AG04450 (cell line): Measurements from ENCODE around the gene QTRT2. TPM values are rescaled to one million over a fixed set of nuclear protein-coding genes. Genes with fewer than 3 reads are reported as not detected.

ENCODE experiments used
- CTCF ChIA-PET: fragments of 300-600, 350-600 bp; formaldehyde crosslinking; extraction: SDS; loops from one replicate; lab custom pipeline; 2022; ENCODE audit warnings: antibody characterized with exemption, inconsistent platforms; lab: Charles Lee
- POLR2A ChIA-PET: fragments of 350-600 bp; formaldehyde crosslinking; extraction: SDS; loops from one replicate; lab custom pipeline; 2021; ENCODE audit warnings: antibody characterized with exemption, inconsistent platforms; lab: Yijun Ruan, JAX
- DNase-seq: peaks from one replicate; pipeline ENCODE4 v3.0.0-alpha.2; 2011; ENCODE audit warnings: low read depth, low spot score
- H3K27ac ChIP-seq: one replicate; pipeline ENCODE4 v1.5.1; 2012; ENCODE audit warnings: low read depth, low read length, control low read depth
- H3K27me3 ChIP-seq: one replicate; pipeline ENCODE4 v1.6.0; 2012; ENCODE audit warnings: low read length; ENCODE audit not compliant: control insufficient read depth, insufficient read depth
- H3K4me3 ChIP-seq: 2 replicates; pipeline ENCODE4 v1.5.1; 2011; ENCODE audit warnings: mild to moderate bottlenecking, low read depth, low read length, control low read depth
- H3K9me3 ChIP-seq: 2 replicates; pipeline ENCODE4 v1.5.1; 2012; ENCODE audit warnings: low read length; ENCODE audit not compliant: control insufficient read depth, insufficient read depth
- polyA plus RNA-seq: library from polyadenylated mRNA; depleted of rRNA; stranded (reverse); fragments of >200 nt; gene quantifications from 2 replicates; pipeline ENCODE4 v1.2.3, GENCODE V29; 2011
- TF ChIP-seq, protein P1 (sequence below): IDR thresholded peaks from 2 replicates; pipeline ENCODE4 v1.5.1; 2011; ENCODE audit warnings: low read depth, low read length, control low read depth, inconsistent platforms

The QTRT2 gene
- polyA plus RNA-seq, 1 experiment: 10.8 TPM

- no peak for DNase-seq
- Histone ChIP-seq H3K4me3 (no peak overlapping the region), H3K27ac (no peak overlapping the region), H3K9me3 (no peaks in the 10 kb centered on the region), H3K27me3 (no peaks in the 10 kb centered on the region)
- CTCF ChIA-PET: no interaction called here
- POLR2A ChIA-PET: no interaction called here
- TF ChIP-seq, protein P1, sequence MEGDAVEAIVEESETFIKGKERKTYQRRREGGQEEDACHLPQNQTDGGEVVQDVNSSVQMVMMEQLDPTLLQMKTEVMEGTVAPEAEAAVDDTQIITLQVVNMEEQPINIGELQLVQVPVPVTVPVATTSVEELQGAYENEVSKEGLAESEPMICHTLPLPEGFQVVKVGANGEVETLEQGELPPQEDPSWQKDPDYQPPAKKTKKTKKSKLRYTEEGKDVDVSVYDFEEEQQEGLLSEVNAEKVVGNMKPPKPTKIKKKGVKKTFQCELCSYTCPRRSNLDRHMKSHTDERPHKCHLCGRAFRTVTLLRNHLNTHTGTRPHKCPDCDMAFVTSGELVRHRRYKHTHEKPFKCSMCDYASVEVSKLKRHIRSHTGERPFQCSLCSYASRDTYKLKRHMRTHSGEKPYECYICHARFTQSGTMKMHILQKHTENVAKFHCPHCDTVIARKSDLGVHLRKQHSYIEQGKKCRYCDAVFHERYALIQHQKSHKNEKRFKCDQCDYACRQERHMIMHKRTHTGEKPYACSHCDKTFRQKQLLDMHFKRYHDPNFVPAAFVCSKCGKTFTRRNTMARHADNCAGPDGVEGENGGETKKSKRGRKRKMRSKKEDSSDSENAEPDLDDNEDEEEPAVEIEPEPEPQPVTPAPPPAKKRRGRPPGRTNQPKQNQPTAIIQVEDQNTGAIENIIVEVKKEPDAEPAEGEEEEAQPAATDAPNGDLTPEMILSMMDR: no peak
Measured at GRCh38 chr3:114110439-114110838, 53.9 kb downstream of the QTRT2 start.

DNA sequence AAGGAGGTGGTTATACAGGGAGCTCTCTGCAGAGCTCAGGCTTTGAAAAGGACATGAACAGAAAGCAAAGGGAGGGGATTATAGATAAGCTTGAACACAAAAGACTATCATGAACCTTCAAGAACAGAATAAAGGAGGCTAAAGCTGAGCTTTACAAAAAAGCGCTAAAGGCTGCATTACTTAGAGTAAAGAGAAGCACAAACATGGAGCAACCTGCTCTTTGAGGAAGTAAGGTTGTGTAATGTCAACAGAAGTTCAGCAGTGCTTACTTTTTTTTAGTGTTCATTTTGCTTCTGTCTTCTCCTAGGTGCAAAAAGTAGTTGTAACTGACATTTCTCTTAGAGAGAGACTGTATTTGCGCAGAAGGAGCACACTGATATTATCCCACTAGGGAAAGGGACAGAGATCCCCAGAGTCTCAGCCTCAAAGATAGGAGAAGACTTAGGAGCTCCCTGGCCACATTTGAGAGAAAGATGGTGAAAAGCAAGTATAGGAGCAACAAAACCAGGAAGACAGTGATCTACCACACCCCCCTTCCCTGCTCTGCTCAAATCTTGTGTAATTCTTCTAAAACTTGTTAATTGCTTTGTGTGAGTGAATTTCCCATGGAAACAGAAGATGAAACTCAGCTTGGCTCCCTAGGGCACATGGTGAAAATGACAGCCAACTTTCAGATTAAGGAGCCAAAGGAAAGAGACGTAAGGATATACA, 54.7 kb downstream of the QTRT2 start:
- Histone ChIP-seq H3K4me3 (no peak overlapping the region), H3K9me3 (no peaks in the 10 kb centered on the region), H3K27me3 (no peaks in the 10 kb centered on the region), H3K27ac (no peak overlapping the region)
- no peak for DNase-seq
- ChIA-PET CTCF (no interaction called here), POLR2A (no interaction called here)
- TF ChIP-seq, protein P1: no peak

DNA sequence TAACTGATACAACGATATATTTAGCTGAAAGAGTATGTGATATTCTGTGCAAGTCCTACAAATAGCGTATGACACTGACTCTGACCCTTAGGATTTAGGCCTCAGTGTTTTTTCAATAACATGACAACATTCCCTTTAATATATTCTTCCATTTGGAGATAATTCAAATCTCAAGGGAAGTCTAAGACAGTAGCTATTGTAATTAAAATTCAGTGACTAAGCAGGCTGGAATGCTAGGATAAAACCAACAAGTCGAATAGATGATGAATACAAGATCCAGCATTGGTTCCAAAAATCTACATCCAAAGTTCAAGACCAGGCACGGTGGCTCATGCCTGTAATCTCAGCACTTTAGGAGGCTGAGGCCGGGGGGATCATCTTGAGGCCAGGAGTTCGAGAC, 56.2 kb downstream of the QTRT2 start:
- POLR2A ChIA-PET: no interaction called here
- CTCF ChIA-PET: no interaction called here
- DNase-seq: no peak
- no peak overlapping the region for H3K4me3 ChIP-seq
- H3K27ac ChIP-seq: no peak overlapping the region
- no peaks in the 10 kb centered on the region for H3K27me3 ChIP-seq
- TF ChIP-seq, protein P1: no peak
- no peaks in the 10 kb centered on the region for H3K9me3 ChIP-seq

DNA sequence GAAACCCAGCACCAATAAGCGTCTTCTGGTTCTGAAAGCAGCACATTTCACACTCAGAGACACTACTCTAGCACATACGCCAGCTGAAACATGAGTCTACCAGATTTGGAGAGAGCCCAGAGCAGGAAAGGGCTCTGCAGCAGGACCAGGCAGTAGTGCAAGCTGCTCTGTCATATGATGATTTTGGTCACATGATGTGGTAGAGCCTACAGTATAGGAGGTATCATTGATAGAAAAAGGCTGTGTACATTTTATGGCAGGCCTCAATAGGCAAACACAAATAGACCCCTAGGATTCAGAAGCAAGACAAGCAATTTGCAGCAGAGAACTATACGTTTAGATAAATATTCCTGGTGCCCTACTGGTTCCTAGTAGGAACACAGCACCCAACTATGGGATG, 58.2 kb downstream of the QTRT2 start:
- DNase-seq: no peak
- H3K27ac ChIP-seq: no peak overlapping the region
- H3K27me3 ChIP-seq: no peaks in the 10 kb centered on the region
- ChIA-PET POLR2A (no interaction called here), CTCF (interaction anchor here (0.8 kb wide), 1 partner anchor 37 kb away, joined by 3 read pairs; no protein-coding TSS in a partner anchor)
- H3K4me3 ChIP-seq: no peak overlapping the region
- TF ChIP-seq, protein P1: no peak
- H3K9me3 ChIP-seq: no peaks in the 10 kb centered on the region

DNA sequence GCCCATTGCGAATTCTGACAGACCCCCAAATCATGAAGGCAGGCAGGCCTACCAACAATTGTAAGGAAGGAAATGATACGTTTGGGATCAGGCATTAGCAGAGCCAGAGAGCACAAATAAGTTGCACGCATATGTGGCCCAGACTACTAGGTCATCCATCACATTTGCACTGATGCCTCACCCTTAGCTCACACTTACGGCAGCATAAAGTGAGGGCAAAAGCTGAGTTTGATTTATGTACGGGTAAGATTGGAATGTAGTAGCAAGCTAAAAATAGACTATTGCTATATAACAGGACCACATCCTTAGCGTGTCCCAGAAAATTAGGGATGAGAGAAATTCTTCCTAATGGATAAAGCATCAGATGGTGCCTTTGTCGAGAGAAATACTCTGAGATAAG, 58.6 kb downstream of the QTRT2 start:
- H3K9me3 ChIP-seq: no peaks in the 10 kb centered on the region
- TF ChIP-seq, protein P1: no peak
- ChIA-PET POLR2A (no interaction called here), CTCF (no interaction called here)
- H3K27ac ChIP-seq: no peak overlapping the region
- no peak for DNase-seq
- H3K27me3 ChIP-seq: no peaks in the 10 kb centered on the region
- no peak overlapping the region for H3K4me3 ChIP-seq
